Hippocampal formation (tissue), 2 donors: Measurements from ENCODE around the gene WWOX.

ENCODE experiments used
- DNase-seq, 2 donors: peaks; one replicate each; lab custom pipeline; 2025; lab: John Stamatoyannopoulos, UW

WWOX gene

DNA sequence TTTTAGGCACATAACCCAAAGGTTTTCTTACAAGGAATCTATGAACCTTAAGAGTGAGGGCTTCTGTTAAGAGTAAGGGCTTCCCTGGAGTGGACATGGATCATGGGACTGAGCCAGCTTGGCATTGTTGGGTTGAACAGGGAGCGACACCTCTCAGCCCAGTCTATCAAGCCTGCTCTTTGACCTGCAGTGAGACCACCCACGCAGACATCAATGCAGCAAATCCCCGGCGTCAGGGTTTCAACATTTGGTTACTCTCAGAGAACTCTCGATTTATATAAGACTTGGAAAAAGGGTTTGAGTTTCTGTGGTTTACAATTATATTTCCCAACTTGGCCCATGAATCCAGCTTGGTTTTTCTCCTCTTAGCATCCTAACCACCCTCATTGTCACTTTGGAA is 299.9 kb downstream of the WWOX start:
- DNase-seq, result no peak

DNA sequence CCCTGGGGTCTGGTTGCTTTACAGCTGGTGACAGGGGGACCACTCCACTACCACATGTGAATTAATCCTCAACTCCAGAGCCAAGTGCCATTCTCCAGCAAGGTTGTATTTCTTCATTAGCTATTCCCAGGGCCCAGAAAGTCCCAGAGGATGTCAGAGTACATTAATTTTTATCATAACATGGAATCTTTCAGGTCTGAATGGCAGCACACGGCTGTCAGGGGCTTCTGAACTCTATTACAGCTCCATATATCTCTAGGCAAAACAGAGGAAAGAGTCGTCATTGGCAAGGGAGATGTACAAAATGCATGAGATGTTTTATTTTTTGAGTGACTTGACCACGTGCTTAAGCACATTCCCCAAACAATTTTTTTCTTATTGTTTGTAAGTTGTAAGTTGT is 303.4 kb downstream of the WWOX start:
- no peak for DNase-seq

DNA sequence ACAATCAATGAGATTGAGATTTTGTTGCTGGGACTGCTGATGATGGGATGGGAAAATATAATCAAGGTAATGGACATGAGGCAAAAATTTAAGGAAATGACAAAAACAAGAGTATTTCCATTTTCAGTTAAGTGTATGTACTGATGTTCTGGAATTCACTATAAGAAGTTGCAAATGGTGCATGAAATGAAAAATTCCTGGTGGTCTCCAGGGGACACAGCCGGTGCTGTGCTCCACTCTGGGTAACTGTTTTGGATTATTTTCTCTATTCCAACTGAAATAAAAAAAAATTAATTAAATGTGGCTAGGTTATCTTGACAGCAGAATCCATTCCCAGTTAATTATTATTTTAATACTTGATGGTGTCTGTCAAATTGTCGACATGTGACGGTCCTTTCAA is 305.6 kb downstream of the WWOX start:
- DNase-seq, result no peak

DNA sequence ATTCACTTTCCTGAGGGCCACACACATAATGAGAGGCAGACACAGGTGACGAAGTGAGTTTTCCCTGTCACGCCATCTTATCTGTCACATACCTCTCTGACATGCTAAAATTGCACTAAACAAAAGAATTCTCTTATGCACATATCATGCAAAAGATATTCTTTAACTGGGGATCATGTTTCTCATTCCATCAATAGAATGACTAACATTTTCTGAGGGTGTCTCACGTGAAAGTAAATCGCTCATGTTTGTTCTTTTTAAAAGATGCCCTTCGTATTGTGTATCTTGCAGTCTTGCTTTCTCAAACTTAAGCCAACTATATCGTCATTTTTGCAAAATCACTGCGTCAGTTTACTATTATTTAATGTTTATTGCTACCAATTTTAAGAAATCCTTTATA is 306.4 kb downstream of the WWOX start:
- DNase-seq, result no peak

DNA sequence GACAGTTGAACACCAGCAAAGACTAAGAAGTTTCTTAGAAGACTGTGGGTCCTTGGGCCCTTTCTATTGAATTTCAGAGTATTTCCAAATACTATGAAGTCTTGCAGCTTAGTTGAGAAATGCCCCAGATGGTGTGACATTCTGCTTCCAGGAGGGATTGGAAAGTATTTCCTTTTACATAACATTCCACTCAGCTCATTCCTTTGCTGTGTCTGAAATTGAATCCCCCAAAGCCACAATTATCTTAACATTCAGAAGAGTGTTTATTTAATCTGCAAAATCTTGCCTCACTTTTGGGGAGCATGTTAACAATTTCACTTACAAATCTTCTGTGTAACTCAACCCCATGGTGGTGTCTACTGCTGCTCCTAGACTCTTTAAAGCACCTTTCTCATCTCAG is 307.7 kb downstream of the WWOX start:
- DNase-seq, result no peak

DNA sequence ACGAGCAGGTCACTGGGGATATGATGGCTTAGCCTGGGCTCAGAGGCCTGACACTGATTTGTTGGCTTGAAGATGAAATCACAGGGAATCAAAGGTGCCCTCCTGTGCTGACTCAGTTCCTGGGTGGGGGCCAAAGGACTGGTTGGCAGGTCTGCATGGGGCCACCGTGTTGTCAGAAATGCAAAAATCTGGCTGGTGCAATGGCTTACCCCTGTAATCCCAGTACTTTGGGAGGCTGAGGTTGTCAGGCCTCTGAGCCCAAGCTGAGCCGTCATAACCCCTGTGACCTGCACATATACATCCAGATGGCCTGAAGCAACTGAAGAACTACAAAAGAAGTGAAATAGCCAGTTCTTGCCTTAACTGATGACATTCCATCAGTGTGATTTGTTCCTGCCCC is 314.2 kb downstream of the WWOX start:
- no peak for DNase-seq

DNA sequence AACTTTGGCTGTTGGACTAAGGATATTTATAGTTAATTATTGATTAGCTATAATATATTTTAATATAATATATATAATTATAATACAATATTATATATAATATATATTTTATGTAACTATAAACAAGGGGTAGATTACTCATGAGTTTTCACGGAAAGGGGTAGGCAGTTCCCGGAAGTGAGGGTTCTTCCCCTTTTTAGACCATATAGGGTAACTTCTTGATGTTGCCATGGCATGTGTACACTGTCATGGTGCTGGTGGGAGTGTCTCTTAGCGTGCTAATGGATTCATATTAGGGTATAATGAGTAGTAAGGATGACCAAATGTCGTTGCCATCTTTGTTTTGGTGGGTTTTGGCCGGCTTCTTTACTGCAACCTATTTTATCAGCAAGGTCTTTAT is 315.6 kb downstream of the WWOX start:
- no peak for DNase-seq

DNA sequence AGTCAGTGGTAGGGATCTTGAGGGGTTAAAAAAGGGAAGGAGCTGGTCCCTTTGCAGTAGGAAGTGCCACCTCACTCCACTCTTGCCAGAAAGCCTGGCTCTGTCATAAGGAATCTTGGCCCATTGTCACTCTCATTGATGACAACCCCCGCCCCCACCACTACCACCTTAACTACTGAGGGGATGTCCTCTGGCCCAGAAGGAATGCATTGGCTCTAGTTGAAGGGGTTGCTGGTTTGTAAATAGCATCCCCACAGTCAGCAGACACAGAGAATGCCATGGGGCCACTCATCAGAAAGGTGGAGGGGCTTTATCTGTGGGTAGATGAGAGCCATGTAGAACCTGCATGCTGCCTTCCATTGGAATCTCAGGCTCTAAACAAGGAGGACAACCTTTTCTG is 316.2 kb downstream of the WWOX start:
- no peak for DNase-seq

DNA sequence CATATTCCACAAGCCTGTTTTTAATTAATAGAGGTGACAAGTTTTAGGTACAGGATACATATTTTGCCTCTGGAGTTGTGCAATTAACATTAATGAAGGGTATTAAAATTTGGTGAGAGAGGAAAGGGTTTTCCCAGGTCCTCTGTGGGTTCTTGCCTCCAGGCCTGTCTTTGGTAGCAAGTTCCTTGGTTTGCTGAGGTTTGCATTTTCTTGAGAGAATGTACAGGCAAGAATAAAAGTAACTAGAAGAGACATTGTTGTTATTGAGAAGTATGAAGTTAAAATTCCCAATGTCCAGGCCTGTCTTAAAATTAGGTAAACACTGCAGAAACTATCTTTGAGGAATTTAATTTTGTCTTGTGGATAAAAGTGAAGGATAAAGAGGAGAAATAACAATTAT is 316.9 kb downstream of the WWOX start:
- no peak for DNase-seq

DNA sequence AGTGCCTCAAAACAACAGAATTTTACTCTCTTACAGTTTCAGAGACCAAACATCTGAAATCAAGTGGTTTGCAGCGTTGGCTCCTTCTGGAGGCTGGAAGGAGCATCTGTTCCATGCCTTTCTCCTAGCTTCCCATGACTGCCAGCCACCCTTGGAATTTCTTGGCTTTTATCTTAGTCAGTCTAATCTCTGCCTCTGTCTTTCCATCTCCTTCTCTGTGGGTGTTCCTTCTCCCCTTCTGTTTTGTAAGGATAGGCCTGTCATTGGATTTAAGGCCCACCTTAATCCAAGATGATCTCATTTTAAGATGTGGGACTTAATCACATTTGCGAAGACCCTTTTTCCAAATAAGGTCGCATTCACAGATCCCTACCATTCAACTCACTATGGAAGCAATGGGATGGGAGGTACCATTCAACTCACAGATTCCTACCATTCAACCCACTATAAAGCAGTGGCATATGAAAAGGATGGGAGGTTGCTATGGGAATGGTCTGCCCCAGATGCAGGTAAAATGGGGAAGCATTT is 321.8 kb downstream of the WWOX start:
- DNase-seq, result no peak

DNA sequence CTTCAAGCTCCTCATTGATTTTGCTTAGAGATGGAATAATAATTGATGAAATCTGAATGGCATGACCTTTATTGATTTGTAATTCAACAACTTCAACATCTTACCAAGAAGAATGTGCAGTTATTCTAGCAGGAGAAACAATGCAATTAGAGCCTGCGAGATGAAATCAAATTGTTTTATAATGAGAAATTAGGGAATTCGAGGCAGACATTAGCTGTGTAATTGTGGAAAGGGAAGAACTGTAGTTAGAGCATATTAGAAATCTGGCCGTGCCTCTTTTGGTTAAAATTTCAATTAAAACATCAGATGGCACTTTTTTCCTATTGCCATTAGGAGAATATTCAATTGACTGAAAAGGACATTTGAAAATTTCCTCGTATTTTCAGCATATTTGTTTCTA is 325.8 kb downstream of the WWOX start:
- no peak for DNase-seq

DNA sequence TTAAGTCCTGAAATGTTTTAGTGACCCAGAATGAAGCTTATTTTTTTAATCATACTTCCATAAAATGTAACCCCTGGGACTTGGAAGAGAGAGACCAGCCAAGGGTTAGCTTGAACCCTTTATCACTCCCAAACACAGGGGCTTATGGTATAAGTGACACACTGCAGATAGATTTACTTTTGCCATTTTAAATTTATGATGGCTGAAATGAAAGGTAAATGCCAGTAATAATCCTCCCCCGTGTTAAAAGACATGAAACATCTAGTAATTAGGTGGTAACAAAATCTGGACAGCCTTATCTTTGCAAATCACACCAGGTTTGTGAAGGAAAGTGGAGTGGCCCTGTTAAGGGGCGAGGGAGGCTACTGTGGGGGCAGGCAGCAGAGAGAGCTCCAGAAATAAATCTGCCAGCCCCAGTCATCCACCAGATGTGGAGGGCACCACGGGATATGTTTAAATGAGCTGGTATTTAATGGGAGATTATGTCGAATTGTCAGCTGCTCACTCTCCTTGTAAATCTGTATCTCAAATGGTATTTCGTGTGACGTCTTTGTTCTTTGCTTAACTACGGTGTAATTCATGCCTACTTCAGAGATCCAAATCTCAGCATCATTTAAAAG is 326.5 kb downstream of the WWOX start:
- DNase-seq, result no peak

DNA sequence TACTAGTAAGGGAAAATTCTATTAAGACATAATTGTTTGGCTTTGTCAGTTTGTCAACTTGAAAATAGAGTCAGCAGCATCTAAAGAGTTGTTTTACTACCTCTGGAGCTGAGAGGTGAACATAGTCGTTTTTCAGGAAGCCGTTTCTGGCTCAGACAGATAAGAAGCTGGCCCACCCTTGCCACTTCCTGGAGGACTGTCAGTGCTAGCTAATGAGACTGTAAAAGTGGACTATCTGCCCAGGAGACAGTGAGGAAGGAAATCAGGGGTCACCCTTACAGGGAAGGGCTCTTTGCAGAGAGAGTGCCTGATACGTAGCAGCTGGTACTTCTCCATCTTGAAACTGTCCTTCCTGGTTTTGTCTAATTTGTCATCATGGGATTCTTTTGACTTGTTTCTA is 328.7 kb downstream of the WWOX start:
- DNase-seq, result no peak

DNA sequence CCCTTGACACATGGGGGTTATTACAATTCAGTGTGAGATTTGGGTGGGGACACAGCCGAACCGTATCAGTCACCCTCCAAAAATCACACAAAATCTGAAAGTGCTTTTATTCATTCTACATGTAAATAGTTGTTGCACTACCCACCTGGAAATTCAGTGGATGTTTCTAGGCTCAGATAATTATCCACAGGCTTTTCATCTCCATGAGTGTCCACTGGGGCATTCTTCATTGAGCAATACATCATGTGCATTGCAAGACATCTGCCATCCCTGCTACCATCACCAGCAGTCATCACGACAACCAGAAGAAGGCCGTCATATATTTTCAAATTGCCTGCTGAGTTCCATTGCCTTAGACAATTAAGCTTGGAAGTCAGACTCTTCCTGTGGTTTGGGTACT is 330.8 kb downstream of the WWOX start:
- no peak for DNase-seq

DNA sequence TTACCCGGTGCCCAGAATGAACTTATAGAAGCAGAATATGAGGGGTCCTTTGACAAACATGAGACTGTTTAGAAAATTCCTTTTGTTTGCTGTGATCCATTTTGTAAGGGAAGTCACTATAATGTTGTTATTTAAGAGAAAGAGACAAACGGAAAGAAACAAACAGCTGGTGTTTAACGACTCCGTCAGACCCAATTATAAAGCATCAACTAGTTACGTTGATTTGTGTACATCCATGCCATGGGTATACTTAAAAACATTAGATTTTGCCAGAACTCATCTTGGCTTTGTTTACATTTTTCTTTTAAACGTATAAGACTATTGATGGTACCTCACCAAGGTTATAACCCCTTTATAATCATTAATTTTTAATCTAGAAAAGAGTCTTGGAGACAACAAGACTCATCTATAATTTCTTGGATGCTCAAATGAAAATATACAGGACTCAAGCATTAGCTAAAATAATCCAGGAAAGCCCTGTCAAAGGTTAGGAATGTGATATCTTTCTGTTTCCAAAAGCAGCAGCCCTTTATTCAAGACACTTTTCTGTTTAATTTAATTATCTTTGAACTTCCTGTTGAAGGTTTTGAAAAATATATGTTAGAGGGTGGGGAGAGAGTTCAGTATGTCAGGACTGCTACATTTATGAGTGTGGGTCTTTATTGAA is 331.7 kb downstream of the WWOX start:
- DNase-seq, result no peak

DNA sequence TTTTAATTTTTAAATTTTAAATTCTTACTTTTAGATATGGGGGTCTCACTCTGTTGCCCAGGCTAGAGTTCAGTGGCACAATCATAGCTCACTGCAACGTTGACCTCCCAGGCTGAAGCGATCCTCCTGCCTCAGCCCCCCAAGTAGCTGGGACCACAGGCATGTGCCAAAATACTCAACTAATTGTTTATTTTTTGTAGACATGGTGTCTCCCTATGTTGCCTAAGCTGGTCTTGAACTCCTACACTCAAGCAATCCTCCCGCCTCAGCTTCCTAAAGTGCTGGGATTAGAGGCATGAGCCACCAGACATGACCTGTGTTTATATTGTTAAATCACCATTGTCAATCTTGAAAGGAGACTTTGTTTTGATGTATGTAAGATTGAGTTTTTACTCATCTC is 332.2 kb downstream of the WWOX start:
- no peak for DNase-seq

DNA sequence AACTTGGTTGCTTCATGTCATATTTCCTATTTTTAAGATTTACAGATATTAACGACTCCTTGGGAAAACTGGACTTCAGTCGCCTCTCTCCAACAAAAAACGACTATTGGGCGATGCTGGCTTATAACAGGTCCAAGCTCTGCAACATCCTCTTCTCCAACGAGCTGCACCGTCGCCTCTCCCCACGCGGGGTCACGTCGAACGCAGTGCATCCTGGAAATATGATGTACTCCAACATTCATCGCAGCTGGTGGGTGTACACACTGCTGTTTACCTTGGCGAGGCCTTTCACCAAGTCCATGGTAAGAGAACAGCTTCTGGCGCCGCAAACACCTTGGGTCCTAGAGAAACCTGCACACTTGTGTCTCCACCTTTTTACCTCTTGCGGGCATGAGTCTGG is 333.0 kb downstream of the WWOX start:
- DNase-seq, result no peak

DNA sequence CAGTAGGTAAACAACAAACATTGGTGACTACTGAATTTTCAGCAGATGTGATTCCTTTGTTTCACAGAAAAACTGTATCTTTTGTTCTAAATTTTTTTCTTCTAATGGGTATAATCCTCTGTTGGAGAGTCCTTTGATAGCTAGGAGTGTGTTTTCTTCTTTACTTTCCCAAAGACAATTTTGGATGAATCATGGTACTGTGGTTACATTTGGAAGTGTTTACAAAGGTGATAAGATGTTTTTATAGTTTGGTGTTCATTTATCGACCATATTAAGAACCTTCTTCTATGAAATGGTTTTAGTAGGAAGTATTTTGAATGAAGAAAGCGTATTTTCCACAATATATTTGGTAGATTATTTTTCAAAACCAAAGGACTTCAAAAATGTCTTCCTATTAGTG is 333.7 kb downstream of the WWOX start:
- no peak for DNase-seq

DNA sequence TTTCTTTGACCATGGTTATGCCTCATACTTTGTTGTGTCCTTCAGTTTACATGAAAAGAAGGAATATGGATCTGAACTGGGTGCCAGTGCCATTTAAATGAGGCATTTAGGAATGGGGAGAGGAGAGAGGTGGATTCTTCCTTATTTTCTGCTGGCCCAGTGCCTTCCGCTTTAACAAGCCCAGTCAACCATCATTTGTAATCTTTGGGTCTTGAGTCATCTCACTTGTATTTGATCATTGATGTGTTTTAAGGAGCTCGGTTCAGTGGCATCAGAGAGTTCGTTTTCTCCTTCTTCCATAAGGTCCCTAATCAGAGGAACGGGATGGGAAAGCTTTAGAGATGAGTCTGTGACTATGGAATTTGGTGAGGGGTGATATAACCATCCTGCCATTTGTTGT is 334.9 kb downstream of the WWOX start:
- DNase-seq, result no peak

DNA sequence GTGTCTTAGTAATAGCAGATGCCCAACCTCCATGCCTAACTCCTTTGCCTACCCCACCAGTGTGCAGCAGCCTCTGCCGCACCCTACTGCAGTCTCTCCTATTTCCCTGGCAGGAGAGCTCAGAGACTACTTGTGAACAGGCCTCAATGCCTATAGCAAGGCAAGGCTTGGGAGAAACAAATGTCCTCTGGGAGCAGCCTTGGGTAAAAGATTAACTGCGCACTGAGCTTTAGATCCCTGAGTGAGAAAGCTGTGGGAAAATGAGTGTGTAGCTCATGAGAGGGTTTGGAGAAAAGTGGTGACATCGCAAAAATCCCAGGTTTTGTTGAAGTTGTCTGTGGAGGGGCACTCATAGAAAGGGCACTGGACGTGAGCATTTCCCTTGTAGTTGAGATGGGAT is 335.8 kb downstream of the WWOX start:
- no peak for DNase-seq

DNA sequence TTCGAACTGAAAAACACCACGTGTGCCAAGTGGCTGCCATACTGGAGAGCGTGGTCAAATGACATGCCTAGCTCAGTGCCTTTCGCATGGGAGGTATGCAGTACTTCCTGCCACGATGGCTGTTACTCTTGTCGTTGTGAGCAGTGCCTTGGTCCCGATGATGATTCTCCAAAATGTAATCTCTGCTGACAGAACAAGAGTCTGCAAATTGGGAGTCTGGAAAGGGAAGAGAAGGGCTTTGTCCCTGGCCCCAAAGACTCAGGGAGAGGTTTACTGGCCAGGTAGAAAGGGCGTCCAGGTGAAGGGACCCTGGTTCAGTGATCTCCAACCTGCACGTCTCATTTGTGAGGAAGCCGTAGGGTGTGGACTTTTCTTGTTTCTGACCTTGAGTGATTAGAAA is 336.6 kb downstream of the WWOX start:
- no peak for DNase-seq

DNA sequence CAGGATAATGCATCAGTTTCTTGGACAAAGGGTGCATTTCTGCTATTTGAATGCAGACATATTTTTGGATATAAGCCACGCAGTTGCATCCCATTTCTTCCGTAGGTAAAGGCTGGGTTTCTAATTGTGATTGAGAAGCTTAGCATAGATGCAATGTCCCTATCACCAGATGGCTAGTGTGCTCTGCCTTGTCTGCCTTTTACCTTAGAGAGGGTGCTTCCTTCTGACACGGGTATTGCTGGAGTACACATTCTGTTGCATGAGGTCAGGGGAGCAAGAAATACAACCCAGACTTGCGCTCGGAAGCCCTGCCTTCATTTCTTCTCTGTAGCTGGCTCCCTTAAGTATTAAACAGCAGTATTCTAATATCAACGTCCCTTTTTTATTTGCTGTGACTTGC is 337.4 kb downstream of the WWOX start:
- no peak for DNase-seq

DNA sequence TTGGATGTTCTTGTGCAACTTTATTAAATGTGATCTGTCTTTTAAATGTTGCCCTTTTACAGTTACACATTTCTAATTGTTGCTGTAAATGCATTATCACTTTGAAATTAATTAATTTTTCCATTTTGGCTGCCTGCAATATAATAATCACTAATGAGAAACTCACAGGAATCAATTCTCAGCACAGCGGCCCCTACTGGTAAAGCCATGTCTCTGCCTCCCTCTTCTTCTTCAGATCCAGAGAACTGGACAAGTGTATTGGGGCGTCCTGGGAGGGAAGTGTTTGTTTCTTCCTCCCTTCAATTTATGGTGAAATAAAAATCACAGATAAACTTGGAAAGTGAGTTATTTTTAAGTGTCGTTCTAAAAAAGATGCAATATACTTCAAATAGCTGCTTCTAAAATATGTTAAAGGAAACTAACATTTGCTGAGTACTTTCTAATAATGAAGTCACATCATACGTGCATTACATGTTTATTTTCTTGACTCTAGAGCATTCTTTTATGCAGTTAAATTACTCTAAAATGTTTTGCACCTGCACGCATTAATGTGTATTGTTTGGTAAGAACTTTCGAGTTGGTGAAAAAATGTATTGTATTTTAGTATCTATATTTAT is 338.0 kb downstream of the WWOX start:
- peak; percentile 19 to 29 for DNase-seq

DNA sequence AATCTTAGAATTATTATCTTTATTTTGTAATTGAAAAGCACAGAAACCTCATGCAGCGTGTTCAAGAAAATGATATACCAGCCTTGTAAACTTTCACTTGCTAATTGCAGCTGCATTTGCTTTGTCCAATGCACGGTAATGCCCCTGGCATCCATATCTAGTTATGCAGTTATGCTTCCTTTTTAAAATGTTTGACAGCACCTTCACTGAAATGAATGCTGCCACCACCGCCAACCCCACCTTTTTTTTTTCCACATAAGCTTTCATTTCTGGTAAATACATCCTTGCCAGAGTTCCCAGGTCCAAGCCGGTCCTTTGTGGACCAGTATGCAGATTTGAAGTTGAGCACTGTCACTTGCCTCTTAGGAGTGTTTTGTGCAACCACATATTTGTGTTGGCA is 338.8 kb downstream of the WWOX start:
- DNase-seq, result no peak
